Liver (tissue), 9 donors: ENCODE data around the gene FYCO1. TPM values are rescaled to one million over a fixed set of nuclear protein-coding genes. Genes with fewer than 3 reads are reported as not detected.

ENCODE experiments used
- DNase-seq: peaks from one replicate; pipeline ENCODE4 v3.0.0-alpha.2; 2017; ENCODE audit warnings: low spot score
- H3K27ac ChIP-seq, 2 donors: one replicate each; pipeline ENCODE4 v1.7.0; 2013; ENCODE audit warnings: inconsistent platforms in 2 of 2, low read length in 2 of 2, control low read depth in 1 of 2, low read depth in 1 of 2, mild to moderate bottlenecking in 1 of 2
- H3K27me3 ChIP-seq, 4 donors: one replicate each; pipeline versions ENCODE4 v1.6.1 to v1.7.0; 2013; ENCODE audit warnings: low read length in 3 of 4, inconsistent platforms in 1 of 4, mild to moderate bottlenecking in 1 of 4, moderate library complexity in 1 of 4; ENCODE audit not compliant: control insufficient read depth in 4 of 4, insufficient read depth in 4 of 4
- H3K36me3 ChIP-seq, 4 donors: one replicate each; pipeline versions ENCODE4 v1.6.1 to v1.7.0; 2013; ENCODE audit warnings: low read length in 3 of 4, mild to moderate bottlenecking in 3 of 4, low read depth in 1 of 4, moderate library complexity in 1 of 4; ENCODE audit not compliant: control insufficient read depth in 4 of 4, insufficient read depth in 3 of 4
- H3K4me1 ChIP-seq, 4 donors: one replicate each; pipeline versions ENCODE4 v1.6.1 to v1.7.0; 2013; ENCODE audit warnings: low read length in 3 of 4, mild to moderate bottlenecking in 3 of 4, moderate library complexity in 1 of 4; ENCODE audit not compliant: control insufficient read depth in 4 of 4, insufficient read depth in 4 of 4
- H3K4me3 ChIP-seq, 3 donors: one replicate each; pipeline versions ENCODE4 v1.6.1 to v1.7.0; 2013; ENCODE audit warnings: low read length in 3 of 3, control low read depth in 1 of 3, low read depth in 1 of 3, mild to moderate bottlenecking in 1 of 3
- H3K9ac ChIP-seq, 2 donors: one replicate each; pipeline ENCODE4 v1.7.0; 2013; ENCODE audit warnings: low read length in 2 of 2, mild to moderate bottlenecking in 2 of 2, moderate library complexity in 2 of 2, control low read depth in 1 of 2, low read depth in 1 of 2
- H3K9me3 ChIP-seq, 4 donors: one replicate each; pipeline versions ENCODE4 v1.6.1 to v1.7.0; 2013; ENCODE audit warnings: low read length in 3 of 4; ENCODE audit not compliant: control insufficient read depth in 4 of 4
- EGR1 ChIP-seq, 2 donors: IDR thresholded peaks; 2 replicates each; pipeline ENCODE4 v1.6.1; 2016 to 2018; ENCODE audit warnings: antibody characterized with exemption in 2 of 2, low read depth in 2 of 2
- FOXA1 ChIP-seq: IDR thresholded peaks from 2 replicates; pipeline ENCODE4 v1.6.1; 2016; ENCODE audit warnings: antibody characterized with exemption
- FOXA2 ChIP-seq: IDR thresholded peaks from 2 replicates; pipeline ENCODE4 v1.6.1; 2016; ENCODE audit warnings: antibody characterized with exemption
- GABPA ChIP-seq, 2 donors: IDR thresholded peaks in 1 of 2; conservative IDR thresholded peaks in 1 of 2; 2 replicates each; pipeline ENCODE4 v1.6.1; 2016; ENCODE audit warnings: antibody characterized with exemption in 2 of 2, mild to moderate bottlenecking in 1 of 2, moderate library complexity in 1 of 2
- HNF4A ChIP-seq, 2 donors: conservative IDR thresholded peaks; 2 replicates each; pipeline ENCODE4 v1.6.1; 2016; ENCODE audit warnings: antibody characterized with exemption in 2 of 2, mild to moderate bottlenecking in 2 of 2
- HNF4G ChIP-seq: IDR thresholded peaks from 2 replicates; pipeline ENCODE4 v1.6.1; 2016; ENCODE audit warnings: antibody characterized with exemption
- NR2F2 ChIP-seq: IDR thresholded peaks from 2 replicates; pipeline ENCODE4 v1.6.1; 2016; ENCODE audit warnings: antibody characterized with exemption
- RAD21 ChIP-seq, 2 donors: IDR thresholded peaks; 2 replicates each; pipeline ENCODE4 v1.6.1; 2016; ENCODE audit warnings: antibody characterized with exemption in 2 of 2, mild to moderate bottlenecking in 2 of 2
- SP1 ChIP-seq: IDR thresholded peaks from 2 replicates; pipeline ENCODE4 v1.6.1; 2018; ENCODE audit warnings: antibody characterized with exemption, mild to moderate bottlenecking
- WGBS: extraction: QIAGEN DNeasy Blood & Tissue Kit; methylation state at CpG from one replicate; pipeline ENCODE4 v1.1.7; 2013; 5-methylcytosine and 5-hydroxymethylcytosine counted together
- polyA plus RNA-seq, 2 donors: library from polyadenylated mRNA; stranded (reverse) in 1 of 2; unstranded in 1 of 2; fragments of 200-250 nt in 1 of 2; fragments of >200 nt in 1 of 2; fragmentation: Nextera tagmentation in 1 of 2; extraction: Ambion mirVana in 1 of 2; gene quantifications; one replicate each; pipeline versions ENCODE4 v1.2.1 to v1.2.3, GENCODE V29; 2013 to 2015
- total RNA-seq, 2 donors: library from RNA; depleted of rRNA; stranded (reverse); fragments of >200 nt; gene quantifications; one replicate each; pipeline ENCODE4 v1.2.3, GENCODE V29; 2014
- TF ChIP-seq, protein P1 (sequence below): fragments of 150-350 bp; IDR thresholded peaks from 2 replicates; pipeline ENCODE4 v1.5.1; 2017; ENCODE audit warnings: improper control_type of control experiment, low read depth, low read length; ENCODE audit not compliant: missing input control
- TF ChIP-seq, protein P2 (sequence below): IDR thresholded peaks from 2 replicates; pipeline ENCODE4 v1.6.1; 2016; ENCODE audit warnings: antibody characterized with exemption, mild to moderate bottlenecking
- TF ChIP-seq, protein P3 (sequence below): IDR thresholded peaks from 2 replicates; pipeline ENCODE4 v1.6.1; 2016; ENCODE audit warnings: antibody characterized with exemption
- TF ChIP-seq, protein P4 (sequence below): IDR thresholded peaks from 2 replicates; pipeline ENCODE4 v1.6.1; 2016; ENCODE audit warnings: antibody characterized with exemption
- donor health status: healthy.
- donor health status: healthy.
- donor health status: healthy.
- donor health status: healthy.
- donor health status: healthy.

Gene FYCO1
- total and polyA plus RNA-seq, 4 donors: 3.0 to 17.1 (median 10.2) TPM

DNA sequence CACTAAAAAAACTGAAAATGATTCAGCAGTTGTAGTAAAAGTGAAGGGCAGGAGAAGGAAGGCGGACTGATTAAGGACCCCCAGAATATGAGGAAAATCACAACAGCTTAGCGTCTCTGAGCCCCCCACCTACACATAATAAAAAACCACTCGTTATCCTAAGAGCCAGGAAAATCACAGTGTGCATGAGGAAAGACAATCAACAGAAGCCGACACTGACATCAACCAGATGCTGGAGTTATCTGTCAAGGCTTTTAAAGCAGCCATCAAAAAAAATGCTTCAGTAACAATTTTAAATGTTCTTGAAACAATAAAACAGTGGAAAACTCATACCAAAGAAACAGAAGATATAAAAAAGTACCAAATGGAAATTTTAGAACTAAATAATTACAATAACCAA is 62.0 kb downstream of the FYCO1 start:
- Histone ChIP-seq H3K27me3 (no peaks in the 10 kb centered on the region), H3K27ac (no peak overlapping the region), H3K9ac (no peak overlapping the region), H3K36me3 (peaks cover 14 to 67% (median 46%) of the 10 kb centered on the region in 4 donors), H3K9me3 (no peaks in the 10 kb centered on the region), H3K4me1 (no peaks in the 10 kb centered on the region), H3K4me3 (no peak overlapping the region)
- TF ChIP-seq HNF4G (no peak), HNF4A (conservative IDR thresholded peaks at IDR 0.05) (no peak)
- TF ChIP-seq, protein P1, sequence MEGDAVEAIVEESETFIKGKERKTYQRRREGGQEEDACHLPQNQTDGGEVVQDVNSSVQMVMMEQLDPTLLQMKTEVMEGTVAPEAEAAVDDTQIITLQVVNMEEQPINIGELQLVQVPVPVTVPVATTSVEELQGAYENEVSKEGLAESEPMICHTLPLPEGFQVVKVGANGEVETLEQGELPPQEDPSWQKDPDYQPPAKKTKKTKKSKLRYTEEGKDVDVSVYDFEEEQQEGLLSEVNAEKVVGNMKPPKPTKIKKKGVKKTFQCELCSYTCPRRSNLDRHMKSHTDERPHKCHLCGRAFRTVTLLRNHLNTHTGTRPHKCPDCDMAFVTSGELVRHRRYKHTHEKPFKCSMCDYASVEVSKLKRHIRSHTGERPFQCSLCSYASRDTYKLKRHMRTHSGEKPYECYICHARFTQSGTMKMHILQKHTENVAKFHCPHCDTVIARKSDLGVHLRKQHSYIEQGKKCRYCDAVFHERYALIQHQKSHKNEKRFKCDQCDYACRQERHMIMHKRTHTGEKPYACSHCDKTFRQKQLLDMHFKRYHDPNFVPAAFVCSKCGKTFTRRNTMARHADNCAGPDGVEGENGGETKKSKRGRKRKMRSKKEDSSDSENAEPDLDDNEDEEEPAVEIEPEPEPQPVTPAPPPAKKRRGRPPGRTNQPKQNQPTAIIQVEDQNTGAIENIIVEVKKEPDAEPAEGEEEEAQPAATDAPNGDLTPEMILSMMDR: no peak
- no peak for DNase-seq
- WGBS: 91% methylated on average over 4 of the region's 4 CpGs

DNA sequence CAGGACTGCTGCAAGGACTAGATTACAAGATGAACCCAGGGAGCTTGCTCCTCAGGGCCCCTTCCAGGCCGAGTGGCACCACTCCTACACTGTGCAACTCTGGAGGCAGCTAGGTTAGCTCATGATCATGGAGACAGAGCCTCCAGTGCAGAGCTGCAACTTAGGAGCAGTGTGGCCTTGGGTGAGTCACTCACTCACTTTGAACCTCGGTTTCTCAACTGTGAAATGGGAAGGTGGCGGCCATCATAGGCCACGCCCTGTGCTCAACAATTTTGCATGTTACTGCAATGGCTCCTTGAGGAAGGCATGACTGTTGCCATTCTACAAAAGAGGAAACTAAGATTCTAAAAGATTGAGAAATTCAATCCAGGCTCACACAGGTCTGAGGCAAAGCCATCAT is 63.5 kb downstream of the FYCO1 start:
- 89% methylated on average over 4 of the region's 4 CpGs for WGBS
- TF ChIP-seq GABPA (IDR thresholded peaks at IDR 0.05 in 1 of 2, conservative IDR thresholded peaks at IDR 0.05 in 1 of 2) (no peak), FOXA2 (no peak), EGR1 (IDR thresholded peaks at IDR 0.05; ENCODE audit: low read depth in 2 of 2) (no peak), RAD21 (IDR thresholded peaks at IDR 0.05) (no peak), SP1 (no peak), NR2F2 (no peak), FOXA1 (no peak)
- TF ChIP-seq, protein P2, sequence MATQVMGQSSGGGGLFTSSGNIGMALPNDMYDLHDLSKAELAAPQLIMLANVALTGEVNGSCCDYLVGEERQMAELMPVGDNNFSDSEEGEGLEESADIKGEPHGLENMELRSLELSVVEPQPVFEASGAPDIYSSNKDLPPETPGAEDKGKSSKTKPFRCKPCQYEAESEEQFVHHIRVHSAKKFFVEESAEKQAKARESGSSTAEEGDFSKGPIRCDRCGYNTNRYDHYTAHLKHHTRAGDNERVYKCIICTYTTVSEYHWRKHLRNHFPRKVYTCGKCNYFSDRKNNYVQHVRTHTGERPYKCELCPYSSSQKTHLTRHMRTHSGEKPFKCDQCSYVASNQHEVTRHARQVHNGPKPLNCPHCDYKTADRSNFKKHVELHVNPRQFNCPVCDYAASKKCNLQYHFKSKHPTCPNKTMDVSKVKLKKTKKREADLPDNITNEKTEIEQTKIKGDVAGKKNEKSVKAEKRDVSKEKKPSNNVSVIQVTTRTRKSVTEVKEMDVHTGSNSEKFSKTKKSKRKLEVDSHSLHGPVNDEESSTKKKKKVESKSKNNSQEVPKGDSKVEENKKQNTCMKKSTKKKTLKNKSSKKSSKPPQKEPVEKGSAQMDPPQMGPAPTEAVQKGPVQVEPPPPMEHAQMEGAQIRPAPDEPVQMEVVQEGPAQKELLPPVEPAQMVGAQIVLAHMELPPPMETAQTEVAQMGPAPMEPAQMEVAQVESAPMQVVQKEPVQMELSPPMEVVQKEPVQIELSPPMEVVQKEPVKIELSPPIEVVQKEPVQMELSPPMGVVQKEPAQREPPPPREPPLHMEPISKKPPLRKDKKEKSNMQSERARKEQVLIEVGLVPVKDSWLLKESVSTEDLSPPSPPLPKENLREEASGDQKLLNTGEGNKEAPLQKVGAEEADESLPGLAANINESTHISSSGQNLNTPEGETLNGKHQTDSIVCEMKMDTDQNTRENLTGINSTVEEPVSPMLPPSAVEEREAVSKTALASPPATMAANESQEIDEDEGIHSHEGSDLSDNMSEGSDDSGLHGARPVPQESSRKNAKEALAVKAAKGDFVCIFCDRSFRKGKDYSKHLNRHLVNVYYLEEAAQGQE: no peak
- TF ChIP-seq, protein P1: no peak
- TF ChIP-seq, protein P3, sequence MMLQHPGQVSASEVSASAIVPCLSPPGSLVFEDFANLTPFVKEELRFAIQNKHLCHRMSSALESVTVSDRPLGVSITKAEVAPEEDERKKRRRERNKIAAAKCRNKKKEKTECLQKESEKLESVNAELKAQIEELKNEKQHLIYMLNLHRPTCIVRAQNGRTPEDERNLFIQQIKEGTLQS: no peak
- TF ChIP-seq, protein P4, sequence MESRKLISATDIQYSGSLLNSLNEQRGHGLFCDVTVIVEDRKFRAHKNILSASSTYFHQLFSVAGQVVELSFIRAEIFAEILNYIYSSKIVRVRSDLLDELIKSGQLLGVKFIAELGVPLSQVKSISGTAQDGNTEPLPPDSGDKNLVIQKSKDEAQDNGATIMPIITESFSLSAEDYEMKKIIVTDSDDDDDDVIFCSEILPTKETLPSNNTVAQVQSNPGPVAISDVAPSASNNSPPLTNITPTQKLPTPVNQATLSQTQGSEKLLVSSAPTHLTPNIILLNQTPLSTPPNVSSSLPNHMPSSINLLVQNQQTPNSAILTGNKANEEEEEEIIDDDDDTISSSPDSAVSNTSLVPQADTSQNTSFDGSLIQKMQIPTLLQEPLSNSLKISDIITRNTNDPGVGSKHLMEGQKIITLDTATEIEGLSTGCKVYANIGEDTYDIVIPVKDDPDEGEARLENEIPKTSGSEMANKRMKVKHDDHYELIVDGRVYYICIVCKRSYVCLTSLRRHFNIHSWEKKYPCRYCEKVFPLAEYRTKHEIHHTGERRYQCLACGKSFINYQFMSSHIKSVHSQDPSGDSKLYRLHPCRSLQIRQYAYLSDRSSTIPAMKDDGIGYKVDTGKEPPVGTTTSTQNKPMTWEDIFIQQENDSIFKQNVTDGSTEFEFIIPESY: no peak
- Histone ChIP-seq H3K27me3 (no peaks in the 10 kb centered on the region), H3K4me1 (no peaks in the 10 kb centered on the region), H3K4me3 (no peak overlapping the region), H3K27ac (no peak overlapping the region), H3K9ac (no peak overlapping the region), H3K9me3 (no peaks in the 10 kb centered on the region), H3K36me3 (peaks cover 17 to 72% (median 55%) of the 10 kb centered on the region in 4 donors)
- no peak for DNase-seq
